ENCODE results near the gene TRIM56. TPM values are rescaled to one million over a fixed set of nuclear protein-coding genes. Genes with fewer than 3 reads are reported as not detected.
"Not testable (repeated sequence)": the region's sequence is repeated elsewhere in the genome, so short reads cannot be mapped to it uniquely, and the experiment has no call there.

TRIM56 gene
- total RNA-seq, 1 experiment from 2014 or later = 6.8 TPM

- peak; percentile 75 for DNase-seq (ENCODE audit: low read depth)
- in situ Hi-C loops (cut with HindIII; ENCODE audit: low pct_unique_long_range_greater_than_20kb, low sequenced_read_pairs) = no loop called here
Observed at GRCh38 chr7:101124376-101125056, 39.2 kb downstream of the TRIM56 start.

GRCh38 chr7:101125989-101126650, 40.8 kb downstream of the TRIM56 start:
- DNase-seq (ENCODE audit: low read depth) = peak; percentile 96
- in situ Hi-C loops (cut with HindIII; ENCODE audit: low pct_unique_long_range_greater_than_20kb, low sequenced_read_pairs) = no loop called here

- DNase-seq (ENCODE audit: low read depth) = peak; percentile 95
- in situ Hi-C loops (cut with HindIII; ENCODE audit: low pct_unique_long_range_greater_than_20kb, low sequenced_read_pairs) = no loop called here
Observed at GRCh38 chr7:101126651-101127459, 41.6 kb downstream of the TRIM56 start, which contains the start of gene SERPINE1. TSS of gene SERPINE1 (plus strand) at chr7:101127104. CDS start at chr7:101128394, 1,290 bp downstream.

- no peak for DNase-seq (ENCODE audit: low read depth)
- in situ Hi-C loops (cut with HindIII; ENCODE audit: low pct_unique_long_range_greater_than_20kb, low sequenced_read_pairs) = no loop called here
Observed at GRCh38 chr7:101127460-101128039, 42.3 kb downstream of the TRIM56 start.

GRCh38 chr7:101128040-101128834, 43.0 kb downstream of the TRIM56 start:
- in situ Hi-C loops (cut with HindIII; ENCODE audit: low pct_unique_long_range_greater_than_20kb, low sequenced_read_pairs) = no loop called here
- no peak for DNase-seq (ENCODE audit: low read depth)

GRCh38 chr7:101129603-101130117, 44.4 kb downstream of the TRIM56 start:
- DNase-seq (ENCODE audit: low read depth) = no peak
- in situ Hi-C loops (cut with HindIII; ENCODE audit: low pct_unique_long_range_greater_than_20kb, low sequenced_read_pairs) = no loop called here

GRCh38 chr7:101132626-101133600, 47.6 kb downstream of the TRIM56 start:
- DNase-seq (ENCODE audit: low read depth); in situ Hi-C loops (cut with HindIII; ENCODE audit: low pct_unique_long_range_greater_than_20kb, low sequenced_read_pairs): not testable (repeated sequence)

- no peak for DNase-seq (ENCODE audit: low read depth)
- in situ Hi-C loops (cut with HindIII; ENCODE audit: low pct_unique_long_range_greater_than_20kb, low sequenced_read_pairs) = no loop called here
Observed at GRCh38 chr7:101133621-101134398, 48.5 kb downstream of the TRIM56 start.

GRCh38 chr7:101134399-101134980, 49.2 kb downstream of the TRIM56 start:
- in situ Hi-C loops (cut with HindIII; ENCODE audit: low pct_unique_long_range_greater_than_20kb, low sequenced_read_pairs) = no loop called here
- DNase-seq (ENCODE audit: low read depth) = no peak

GRCh38 chr7:101137651-101138212, 52.5 kb downstream of the TRIM56 start:
- DNase-seq (ENCODE audit: low read depth) = no peak
- in situ Hi-C loops (cut with HindIII; ENCODE audit: low pct_unique_long_range_greater_than_20kb, low sequenced_read_pairs) = no loop called here

GRCh38 chr7:101138213-101138870, 53.1 kb downstream of the TRIM56 start:
- in situ Hi-C loops (cut with HindIII; ENCODE audit: low pct_unique_long_range_greater_than_20kb, low sequenced_read_pairs) = no loop called here
- peak; percentile 95 for DNase-seq (ENCODE audit: low read depth)

GRCh38 chr7:101140339-101140699, 55.0 kb downstream of the TRIM56 start:
- in situ Hi-C loops (cut with HindIII; ENCODE audit: low pct_unique_long_range_greater_than_20kb, low sequenced_read_pairs) = no loop called here
- DNase-seq (ENCODE audit: low read depth) = no peak

- in situ Hi-C loops (cut with HindIII; ENCODE audit: low pct_unique_long_range_greater_than_20kb, low sequenced_read_pairs) = no loop called here
- no peak for DNase-seq (ENCODE audit: low read depth)
Observed at GRCh38 chr7:101140746-101141382, 55.6 kb downstream of the TRIM56 start.

All from Caki2 (cell line).